Measurements from ENCODE around the gene ARMC9.
"Not testable (repeated sequence)": the region's sequence is repeated elsewhere in the genome, so short reads cannot be mapped to it uniquely, and the experiment has no call there.

GRCh38 chr2:231404183-231404578 lies 205.8 kb downstream of the ARMC9 start:
- not testable (repeated sequence) for TF ChIP-seq CTCF (IDR thresholded peaks at IDR 0.05; ENCODE audit: extremely low read depth in 1 of 2, insufficient read depth in 1 of 2, low read depth in 1 of 2, low read length in 2 of 2); POLR2A (IDR thresholded peaks at IDR 0.05; ENCODE audit: low read depth, low read length); EZH2 (IDR thresholded peaks at IDR 0.05; ENCODE audit: borderline replicate concordance, low read depth, low read length, severe bottlenecking); POLR2AphosphoS5 (IDR thresholded peaks at IDR 0.05; ENCODE audit: insufficient read depth, low read depth, low read length)

Measured in endothelial cell of umbilical vein (primary cell).